Chondrocyte (in vitro differentiated cells): ENCODE data around the gene COL6A1. TPM values are rescaled to one million over a fixed set of nuclear protein-coding genes. Genes with fewer than 3 reads are reported as not detected.
A peak's percentile ranks its signal among the peaks of the same experiment; 100 is the strongest.

Experiments used
- DNase-seq: peaks from one replicate; pipeline ENCODE4 v3.0.0; 2021; ENCODE audit warnings: mixed read lengths, low spot score
- H3K27ac Mint-ChIP-seq: one replicate; pipeline ENCODE4 v1.8.0; 2021; ENCODE audit warnings: mild to moderate bottlenecking, moderate library complexity, mixed read lengths; ENCODE audit not compliant: unreplicated experiment
- H3K27me3 Mint-ChIP-seq: 2 replicates; pipeline ENCODE4 v1.8.0; 2021; ENCODE audit warnings: low read depth, mixed read lengths
- H3K36me3 Mint-ChIP-seq: 2 replicates; pipeline ENCODE4 v1.8.0; 2021; ENCODE audit warnings: low read depth, mixed read lengths
- H3K4me1 Mint-ChIP-seq: 2 replicates; pipeline ENCODE4 v1.8.0; 2021; ENCODE audit warnings: low read depth, mild to moderate bottlenecking, mixed read lengths
- H3K4me3 Mint-ChIP-seq: one replicate; pipeline ENCODE4 v1.8.0; 2021; ENCODE audit warnings: mild to moderate bottlenecking, moderate library complexity, mixed read lengths; ENCODE audit not compliant: unreplicated experiment
- H3K9me3 Mint-ChIP-seq: 2 replicates; pipeline ENCODE4 v1.8.0; 2021; ENCODE audit warnings: low read depth, mixed read lengths
- CTCF ChIP-seq: fragments of 200-600 bp; sonication (generic); IDR thresholded peaks from 2 replicates; pipeline ENCODE4 v1.5.0; 2021; ENCODE audit warnings: antibody characterized with exemption, mild to moderate bottlenecking, moderate library complexity
- total RNA-seq: library from RNA; stranded (reverse); gene quantifications from 3 replicates; pipeline ENCODE4 v1.2.1, GENCODE V29; 2021

The COL6A1 gene
- total RNA-seq, 1 donor from 2014 or later: 1,052 TPM

GRCh38 chr21:45935628-45936027, 45.9 kb upstream of the COL6A1 start:
- Mint-ChIP-seq H3K27me3 (no peaks in the 10 kb centered on the region), H3K4me3 (no peak overlapping the region), H3K36me3 (peaks cover 2% of the 10 kb centered on the region), H3K9me3 (no peaks in the 10 kb centered on the region), H3K27ac (no peak overlapping the region), H3K4me1 (no peaks in the 10 kb centered on the region)
- DNase-seq: no peak
- TF ChIP-seq CTCF: no peak

GRCh38 chr21:45937721-45938452, 43.7 kb upstream of the COL6A1 start:
- Mint-ChIP-seq H3K36me3 (no peaks in the 10 kb centered on the region), H3K27me3 (no peaks in the 10 kb centered on the region), H3K4me1 (no peaks in the 10 kb centered on the region), H3K9me3 (no peaks in the 10 kb centered on the region), H3K4me3 (no peak overlapping the region), H3K27ac (no peak overlapping the region)
- no peak for DNase-seq
- no peak for TF ChIP-seq CTCF

DNA sequence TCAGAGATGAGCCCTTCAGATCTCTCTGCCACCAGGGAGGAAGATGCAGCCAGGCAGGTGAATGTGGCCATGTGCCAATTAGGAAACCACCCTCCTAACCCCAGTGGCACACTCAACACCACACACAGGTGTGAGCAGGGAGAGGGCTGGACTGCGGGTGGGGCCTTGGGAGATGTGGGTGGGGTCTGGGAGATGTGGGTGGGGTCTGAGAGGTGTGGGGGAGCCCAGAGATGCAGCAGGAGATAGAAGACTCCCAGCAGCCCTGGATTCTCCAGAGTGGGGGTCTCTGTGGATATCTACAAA, 43.2 kb upstream of the COL6A1 start:
- no peak for DNase-seq
- H3K27me3 Mint-ChIP-seq: no peaks in the 10 kb centered on the region
- TF ChIP-seq CTCF: no peak
- no peaks in the 10 kb centered on the region for H3K9me3 Mint-ChIP-seq
- H3K4me3 Mint-ChIP-seq: no peak overlapping the region
- no peak overlapping the region for H3K27ac Mint-ChIP-seq
- no peaks in the 10 kb centered on the region for H3K36me3 Mint-ChIP-seq
- no peaks in the 10 kb centered on the region for H3K4me1 Mint-ChIP-seq

DNA sequence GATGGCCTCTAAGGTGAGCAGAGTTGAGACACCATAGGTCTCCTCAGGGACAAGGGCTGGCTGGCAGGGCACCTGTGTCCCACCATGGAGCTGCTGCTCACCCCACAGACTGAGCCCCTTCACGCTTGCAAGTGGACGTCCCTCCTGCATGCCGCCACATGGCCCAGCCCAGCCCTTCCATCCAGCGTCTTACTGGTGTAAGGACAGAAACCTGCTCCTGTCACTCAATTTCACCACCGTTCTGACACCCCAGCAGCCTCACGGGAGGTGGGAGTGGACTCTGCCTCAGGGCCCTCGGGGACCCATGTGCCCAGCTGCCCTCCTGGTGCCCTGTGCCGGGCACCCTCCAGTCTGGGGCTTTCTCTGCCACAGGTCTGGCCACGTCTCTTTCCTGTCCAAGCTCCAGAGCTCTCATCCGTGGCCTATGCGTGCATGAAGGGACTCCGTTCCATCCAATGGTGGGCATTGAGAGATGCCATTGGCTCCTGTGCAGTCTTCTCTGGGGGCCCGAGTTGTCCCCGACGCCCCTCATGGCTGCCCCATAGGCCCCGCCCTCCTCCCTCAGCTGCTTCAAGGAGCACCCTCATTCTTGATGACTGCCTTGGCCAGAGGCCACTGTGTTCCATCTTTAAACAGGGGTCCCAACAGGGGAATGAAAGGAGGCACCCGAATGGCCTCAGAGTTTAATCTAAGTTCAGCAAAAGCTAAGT, 42.6 kb upstream of the COL6A1 start:
- Mint-ChIP-seq H3K27ac (no peak overlapping the region), H3K9me3 (no peaks in the 10 kb centered on the region), H3K27me3 (no peaks in the 10 kb centered on the region), H3K36me3 (no peaks in the 10 kb centered on the region), H3K4me3 (no peak overlapping the region), H3K4me1 (no peaks in the 10 kb centered on the region)
- TF ChIP-seq CTCF: no peak
- DNase-seq: peak; percentile 88

GRCh38 chr21:45939521-45940045, 42.0 kb upstream of the COL6A1 start:
- peak; percentile 91 for DNase-seq
- Mint-ChIP-seq H3K36me3 (no peaks in the 10 kb centered on the region), H3K27me3 (no peaks in the 10 kb centered on the region), H3K9me3 (no peaks in the 10 kb centered on the region), H3K4me3 (no peak overlapping the region), H3K4me1 (no peaks in the 10 kb centered on the region), H3K27ac (no peak overlapping the region)
- no peak for TF ChIP-seq CTCF
